ENCODE results near the gene TADA2A. TPM values are rescaled to one million over a fixed set of nuclear protein-coding genes. Genes with fewer than 3 reads are reported as not detected.
"Not testable (repeated sequence)": the region's sequence is repeated elsewhere in the genome, so short reads cannot be mapped to it uniquely, and the experiment has no call there.

TADA2A gene
- total RNA-seq, 4 donors from 2014 or later = 19.3 to 33.2 (median 22.1) TPM

GRCh38 chr17:37446027-37446426, 39.3 kb downstream of the TADA2A start:
- H3K27me3 ChIP-seq = no peaks in the 10 kb centered on the region
- TF ChIP-seq POLR2A (IDR thresholded peaks at IDR 0.05) (peak in 1 of 2 donors; percentile 53), CTCF (IDR thresholded peaks at IDR 0.05) (no peak)
- 39 to 47% methylated on average over 4 of the region's 4 CpGs for WGBS, 2 donors
- no peak overlapping the region for H3K4me3 ChIP-seq (replicated peaks in 1 of 3)
- DNase-seq = no peak
- H3K36me3 ChIP-seq = peaks cover 12 to 25% of the 10 kb centered on the region in 2 donors
- no peaks in the 10 kb centered on the region for H3K9me3 ChIP-seq
- H3K4me1 ChIP-seq = peaks cover 61% of the 10 kb centered on the region in 2 donors
- intact Hi-C loops (cut with DNase I) = no loop called here
- H3K27ac ChIP-seq = peak overlapping the region; percentile 84 to 97 (median 93)

GRCh38 chr17:37447641-37448040, 41.0 kb downstream of the TADA2A start:
- 56 to 70% methylated on average over 1 of the region's 1 CpG for WGBS, 2 donors

GRCh38 chr17:37450112-37450511, 43.4 kb downstream of the TADA2A start:
- intact Hi-C loops (cut with DNase I) = loop anchor here (5.0 kb wide), 1 partner anchor 37 kb away; the partner anchor contains the start of gene DUSP14
- Histone ChIP-seq H3K9me3 (no peaks in the 10 kb centered on the region), H3K36me3 (peaks cover 0 to 5% of the 10 kb centered on the region in 2 donors), H3K27ac (peak overlapping the region; percentile 92 to 97 (median 93)), H3K4me1 (peaks cover 63 to 73% of the 10 kb centered on the region in 2 donors), H3K4me3 (replicated peaks in 1 of 3) (no peak overlapping the region), H3K27me3 (no peaks in the 10 kb centered on the region)
- peak; percentile 66 to 69 for DNase-seq
- TF ChIP-seq POLR2A (IDR thresholded peaks at IDR 0.05) (peak in 1 of 2 donors; percentile 78), CTCF (IDR thresholded peaks at IDR 0.05) (no peak)
- 36 to 55% methylated on average over 6 of the region's 6 CpGs for WGBS, 2 donors

More at GRCh38 chr17:37447641-37448040, 41.0 kb downstream of the TADA2A start:
- Histone ChIP-seq H3K9me3 (no peaks in the 10 kb centered on the region), H3K4me3 (replicated peaks in 1 of 3) (no peak overlapping the region), H3K27me3 (no peaks in the 10 kb centered on the region), H3K36me3 (peaks cover 6 to 17% of the 10 kb centered on the region in 2 donors), H3K4me1 (peaks cover 65 to 73% of the 10 kb centered on the region in 2 donors), H3K27ac (peak overlapping the region; percentile 84 to 97 (median 93))
- peak in 1 of 2 donors; percentile 31 for TF ChIP-seq POLR2A (IDR thresholded peaks at IDR 0.05)
- TF ChIP-seq CTCF (IDR thresholded peaks at IDR 0.05) = no peak
- intact Hi-C loops (cut with DNase I) = no loop called here
- DNase-seq = peak; percentile 37

GRCh38 chr17:37457801-37458200, 51.1 kb downstream of the TADA2A start:
- H3K9me3 ChIP-seq; H3K27me3 ChIP-seq; H3K36me3 ChIP-seq; H3K27ac ChIP-seq; intact Hi-C loops (cut with DNase I); DNase-seq; H3K4me3 ChIP-seq (replicated peaks in 1 of 3): not testable (repeated sequence)
- peaks cover 10 to 17% of the 10 kb centered on the region in 2 donors for H3K4me1 ChIP-seq
- WGBS, 2 donors = 88 to 96% methylated on average over 3 of the region's 3 CpGs

- no peaks in the 10 kb centered on the region for H3K36me3 ChIP-seq
These were observed 52.1 kb downstream of the TADA2A start for GRCh38 chr17:37458805-37459204.

More at GRCh38 chr17:37458805-37459204, 52.1 kb downstream of the TADA2A start:
- intact Hi-C loops (cut with DNase I) = no loop called here
- H3K27ac ChIP-seq = no peak overlapping the region
- no peaks in the 10 kb centered on the region for H3K9me3 ChIP-seq
- H3K4me3 ChIP-seq (replicated peaks in 1 of 3) = no peak overlapping the region
- peaks cover 4 to 13% of the 10 kb centered on the region in 2 donors for H3K4me1 ChIP-seq
- TF ChIP-seq POLR2A (IDR thresholded peaks at IDR 0.05) = no peak
- TF ChIP-seq CTCF (IDR thresholded peaks at IDR 0.05) = no peak
- 94 to 99% methylated on average over 3 of the region's 3 CpGs for WGBS, 2 donors
- H3K27me3 ChIP-seq = no peaks in the 10 kb centered on the region
- DNase-seq = no peak

Measured in thyroid gland (tissue), 4 donors.